NCI-H146 treated with DMSO at 0.1 percent for 48 hours (cell line): ENCODE data around the gene GTF2H4.

Experiments used
- DNase-seq: peaks from one replicate; lab custom pipeline; 2025; ENCODE audit not compliant: unreplicated experiment; lab: John Stamatoyannopoulos, UW

GTF2H4 gene

DNA sequence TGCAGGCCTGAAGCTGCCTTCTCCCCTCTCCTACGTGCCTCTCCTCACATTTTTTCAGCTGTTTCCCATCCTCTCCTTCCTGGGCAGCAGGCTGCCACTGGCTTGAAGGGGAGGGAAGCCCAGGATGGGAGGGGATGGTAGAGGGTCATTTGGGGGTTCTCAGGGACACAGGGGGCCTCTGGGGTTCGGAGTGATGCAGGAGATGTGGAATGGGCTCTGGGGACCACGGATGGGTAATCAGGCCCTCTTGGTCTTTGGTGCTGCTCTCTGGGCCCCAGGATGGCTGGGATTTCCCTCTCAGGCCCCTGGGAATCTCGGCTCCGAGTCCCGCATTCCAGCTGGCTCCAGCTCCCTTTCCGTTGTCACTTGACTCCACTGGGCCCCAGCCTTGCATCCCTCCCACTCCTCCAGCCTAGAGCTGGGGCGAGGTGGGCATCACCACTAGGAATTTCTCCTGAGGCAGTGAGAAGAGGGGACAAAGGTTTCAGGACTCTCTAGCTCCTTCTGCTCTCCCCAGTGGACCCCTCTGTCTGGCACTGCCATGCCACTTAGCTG is 25.7 kb upstream of the GTF2H4 start:
- DNase-seq, result no peak

DNA sequence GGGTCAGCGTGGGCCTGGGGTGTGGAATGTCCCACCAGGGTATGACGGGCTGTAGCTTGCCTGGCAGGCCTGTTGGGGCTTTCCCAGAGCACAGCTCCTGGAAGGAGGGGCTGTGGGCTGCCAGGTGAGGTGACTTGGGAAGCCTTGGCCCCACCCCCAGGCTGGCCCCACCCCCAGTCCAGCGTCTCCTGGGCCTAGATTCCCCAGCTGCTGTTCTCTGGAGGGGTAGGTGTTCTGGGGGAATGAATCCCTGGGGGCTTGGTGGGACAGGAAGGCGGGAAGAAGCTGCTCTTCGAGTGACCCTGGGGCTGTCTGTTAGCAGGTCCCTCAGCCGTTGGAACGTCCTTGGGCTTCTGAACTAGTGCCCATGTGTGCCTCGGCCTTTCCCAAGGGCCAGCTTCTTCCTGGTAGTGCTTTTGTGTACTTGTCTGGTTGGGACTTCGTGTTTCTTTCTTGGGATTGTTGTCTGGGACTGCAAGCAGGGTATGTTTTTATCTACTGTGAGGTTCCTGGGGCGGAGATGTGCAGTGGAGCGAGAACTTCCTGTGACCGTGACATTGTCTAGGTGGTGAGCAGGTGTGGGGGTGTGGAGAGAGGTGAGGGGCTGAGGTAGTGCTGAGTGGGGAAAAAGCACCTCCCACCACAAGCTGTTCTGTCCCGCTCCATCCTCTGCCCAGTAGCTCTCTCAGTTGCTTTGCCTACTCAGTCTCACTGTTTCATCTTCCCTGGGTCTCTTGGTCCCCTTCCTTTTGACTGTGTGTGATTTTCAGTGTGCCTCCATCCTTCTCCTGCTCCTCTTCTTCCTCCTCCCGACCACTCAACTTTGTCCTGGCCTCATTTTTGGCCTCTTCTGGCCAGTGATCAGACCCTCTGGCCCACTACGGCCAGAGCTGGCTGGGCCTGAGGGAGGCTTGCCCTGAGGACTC is 25.0 kb upstream of the GTF2H4 start:
- DNase-seq, result peak; percentile 27

DNA sequence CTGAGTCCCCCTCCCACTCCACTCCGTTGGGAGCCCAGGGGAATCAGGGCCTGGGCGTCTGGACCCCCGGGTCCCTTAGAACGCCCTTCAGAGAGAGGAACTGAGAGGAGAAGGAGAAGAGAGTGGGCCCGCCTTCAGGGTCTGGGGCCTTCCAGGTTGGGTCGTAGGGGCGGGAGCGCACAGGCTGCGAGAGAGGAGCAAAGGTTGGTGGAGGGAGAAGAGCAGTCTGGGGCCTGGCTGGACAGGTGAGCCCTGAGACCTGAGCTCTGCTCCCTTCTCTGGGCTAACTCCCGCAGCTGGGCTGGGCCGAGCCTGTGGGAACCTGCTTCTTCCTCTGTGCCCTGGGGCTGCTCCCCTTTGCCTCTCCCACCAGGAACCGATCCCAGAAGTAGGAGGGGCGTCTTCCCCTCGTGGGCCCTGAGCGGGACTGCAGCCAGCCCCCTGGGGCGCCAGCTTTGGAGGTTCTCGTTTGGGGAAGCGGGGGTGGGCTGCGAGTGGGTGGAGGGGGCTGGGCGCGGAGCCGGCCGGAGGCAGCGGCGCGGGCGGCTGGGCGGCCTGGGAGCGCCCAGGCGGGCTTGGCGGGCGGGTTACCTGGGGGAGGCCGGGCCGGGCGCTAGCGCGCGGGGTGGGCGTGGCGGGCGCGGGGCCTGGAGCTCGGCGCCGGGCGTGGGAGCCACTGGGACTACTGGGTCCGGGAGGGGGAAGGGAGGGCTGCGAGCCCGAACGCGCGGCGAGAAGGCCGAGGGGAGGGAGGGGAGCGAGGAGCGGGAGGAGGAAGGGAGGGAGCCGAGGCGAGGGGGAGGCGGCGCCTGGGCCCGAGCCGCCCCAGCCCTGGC is 24.1 kb upstream of the GTF2H4 start, which contains the start of gene DDR1:
DDR1 (plus strand) TSS at position 835 of the 836 bp plus-strand sequence. CDS start 4,211 bp downstream, outside the sequence.
- peak; percentile 37 for DNase-seq

DNA sequence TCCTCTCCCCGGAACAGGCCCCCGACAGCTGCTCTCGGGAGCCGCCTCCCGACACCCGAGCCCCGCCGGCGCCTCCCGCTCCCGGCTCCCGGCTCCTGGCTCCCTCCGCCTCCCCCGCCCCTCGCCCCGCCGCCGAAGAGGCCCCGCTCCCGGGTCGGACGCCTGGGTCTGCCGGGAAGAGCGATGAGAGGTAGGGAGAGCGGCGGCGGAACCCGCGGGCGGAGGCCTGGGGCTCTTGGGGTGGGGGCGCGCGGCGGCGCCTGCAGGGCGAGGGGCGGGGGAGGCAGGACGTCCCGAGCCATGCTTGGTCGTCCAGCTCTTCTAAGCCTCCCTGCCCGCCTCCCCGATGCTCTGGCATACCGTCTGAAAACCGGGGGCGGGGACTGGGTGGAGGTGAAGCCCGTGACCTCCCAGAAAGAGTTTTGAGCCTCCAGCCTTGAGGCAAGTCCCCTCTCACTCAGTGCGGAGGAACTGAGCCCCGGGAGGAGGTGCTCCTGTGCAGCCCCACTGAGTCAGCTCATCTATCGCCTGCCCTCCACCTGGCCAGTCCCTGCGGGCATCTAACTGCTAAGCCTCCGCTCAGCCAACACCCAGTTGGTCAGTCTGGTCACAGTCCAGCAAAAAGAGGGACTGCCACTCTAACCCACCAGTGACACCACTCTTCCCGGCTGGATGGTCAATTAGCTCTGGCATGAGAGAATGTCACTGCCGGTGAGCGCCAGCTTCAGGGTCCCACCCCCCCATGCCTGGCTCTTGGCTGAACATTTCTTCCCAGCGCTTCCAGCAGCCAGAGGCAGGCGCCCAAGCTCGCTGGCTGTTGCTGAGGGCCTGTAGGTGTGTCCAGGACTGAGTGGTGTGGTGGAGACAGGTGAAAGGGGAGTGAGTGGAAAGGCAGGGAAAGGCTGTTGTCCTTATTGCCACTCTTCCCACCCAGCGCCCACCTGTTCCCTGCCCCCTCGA is 23.2 kb upstream of the GTF2H4 start:
- peak; percentile 18 for DNase-seq

DNA sequence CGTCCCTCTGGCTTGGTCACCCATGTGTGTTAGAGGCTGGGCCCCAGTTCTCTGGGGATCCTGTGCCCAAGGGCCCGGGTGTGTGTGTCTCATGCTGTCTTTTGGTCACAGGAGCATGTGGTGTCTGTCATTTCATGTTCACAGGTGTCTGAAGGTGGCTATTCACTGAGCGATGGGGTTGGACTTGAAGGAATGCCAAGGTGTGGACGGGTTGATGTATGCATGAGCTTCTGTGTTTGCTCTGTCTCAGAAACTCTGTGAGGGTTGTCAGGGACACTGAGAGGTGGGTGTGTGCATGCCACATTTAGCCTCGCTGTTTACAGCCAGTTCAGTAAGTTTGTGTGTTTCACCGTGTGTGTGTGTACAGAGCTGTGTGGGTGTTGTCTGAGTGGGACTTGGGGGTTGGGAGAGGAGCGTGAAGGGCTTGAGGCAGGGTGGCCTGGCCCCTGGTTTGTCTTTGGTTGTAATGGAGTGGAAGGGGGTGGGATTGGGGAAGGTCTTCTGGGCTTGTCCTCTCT is 22.5 kb upstream of the GTF2H4 start:
- DNase-seq, result no peak

DNA sequence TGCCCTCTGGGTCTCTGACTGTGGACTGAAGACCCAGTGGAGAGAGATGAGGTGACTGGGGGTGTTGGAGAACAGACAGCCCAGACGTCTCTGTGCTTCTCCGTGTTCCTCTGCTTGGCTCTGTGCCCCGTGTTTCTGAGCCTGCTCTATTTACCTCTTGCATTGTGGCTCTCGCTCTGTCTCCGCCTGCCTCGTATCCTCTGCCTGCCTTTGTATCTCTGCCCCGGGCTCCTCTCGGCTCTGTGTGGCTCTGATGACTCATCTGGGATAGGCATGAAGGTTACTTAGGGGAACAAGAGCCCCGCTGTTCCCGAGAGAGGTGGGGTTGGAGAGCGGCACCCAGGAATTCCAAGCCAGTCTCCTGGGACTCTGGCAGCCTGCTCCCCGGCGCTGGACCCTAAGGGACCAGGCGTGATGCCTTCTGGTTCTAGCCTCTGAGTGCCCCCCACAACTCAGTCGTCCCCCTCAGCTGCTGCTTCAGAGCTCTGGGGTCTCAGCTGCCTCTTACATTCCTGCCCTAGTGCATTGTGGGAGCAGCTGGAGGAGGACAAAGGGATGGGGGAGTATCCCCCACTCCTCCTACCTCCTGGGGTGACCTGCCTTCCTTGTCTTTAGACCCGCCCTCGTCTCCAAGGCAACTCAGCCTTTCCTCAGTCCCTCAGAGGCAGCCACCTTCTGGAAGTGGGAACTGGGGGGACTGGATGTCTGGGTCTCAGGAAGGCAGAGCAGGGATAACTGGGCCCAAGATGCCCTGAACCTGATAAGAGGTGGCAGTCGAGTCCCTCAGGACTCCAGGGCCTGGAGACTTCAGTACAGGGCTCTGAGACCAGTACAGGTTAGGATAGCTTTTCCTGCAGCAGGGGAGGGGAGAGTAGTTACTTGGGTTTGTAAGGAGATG is 21.8 kb upstream of the GTF2H4 start:
- peak; percentile 41 for DNase-seq

DNA sequence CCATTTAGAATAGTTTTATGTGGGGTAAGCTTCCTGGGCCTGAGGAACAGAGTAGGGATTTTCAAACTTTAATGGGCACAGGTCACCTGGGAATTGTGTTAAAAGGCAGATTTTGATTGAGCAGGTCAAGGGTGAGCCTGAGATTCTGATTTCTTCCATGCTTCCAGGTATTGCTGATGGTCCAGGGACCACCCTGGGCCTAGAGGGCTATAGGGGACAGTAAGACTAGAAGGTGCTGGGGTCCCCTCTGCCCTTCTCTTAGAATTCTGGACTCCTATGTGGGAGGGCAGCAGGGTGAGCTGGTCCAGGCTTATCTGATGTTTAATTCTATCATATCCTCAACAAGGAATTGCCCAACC is 21.1 kb upstream of the GTF2H4 start:
- no peak for DNase-seq

DNA sequence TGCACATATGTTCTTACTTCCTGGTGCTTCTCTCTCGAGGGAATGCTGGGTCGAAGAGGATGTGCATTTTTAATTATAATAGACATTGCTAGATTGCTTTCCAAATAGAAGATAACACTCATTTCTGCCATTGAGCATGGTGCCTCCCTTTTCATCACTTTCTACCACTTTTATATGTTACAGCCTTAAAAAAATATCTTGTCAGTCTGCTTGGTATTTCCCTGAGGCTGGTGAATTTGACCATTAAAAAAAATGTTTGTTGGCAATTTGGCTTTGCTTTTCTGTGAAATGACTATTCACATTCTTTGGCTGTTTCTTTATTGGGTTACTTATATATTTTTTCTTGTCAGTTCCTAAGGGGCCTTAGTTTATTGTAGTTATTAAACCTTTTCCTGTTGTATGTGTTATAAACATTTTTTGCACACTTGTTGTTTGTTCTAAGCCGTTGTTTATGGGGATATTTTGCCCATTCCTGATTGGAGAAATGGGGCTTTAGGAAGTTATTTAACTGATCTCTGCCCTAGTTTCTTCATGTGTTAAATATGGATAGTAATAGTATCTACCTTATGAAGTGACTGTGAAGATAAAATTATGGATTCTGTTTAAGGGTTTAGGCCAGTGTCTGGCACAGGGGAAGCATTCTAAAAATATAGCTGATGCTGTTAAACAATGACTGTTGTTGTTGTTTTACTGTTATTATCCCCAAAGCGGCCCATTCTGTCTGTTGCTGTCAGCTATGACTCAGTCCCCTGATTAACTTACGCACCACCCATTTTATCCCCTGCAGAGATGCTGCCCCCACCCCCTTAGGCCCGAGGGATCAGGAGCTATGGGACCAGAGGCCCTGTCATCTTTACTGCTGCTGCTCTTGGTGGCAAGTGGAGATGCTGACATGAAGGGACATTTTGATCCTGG is 19.8 kb upstream of the GTF2H4 start:
- DNase-seq, result no peak

DNA sequence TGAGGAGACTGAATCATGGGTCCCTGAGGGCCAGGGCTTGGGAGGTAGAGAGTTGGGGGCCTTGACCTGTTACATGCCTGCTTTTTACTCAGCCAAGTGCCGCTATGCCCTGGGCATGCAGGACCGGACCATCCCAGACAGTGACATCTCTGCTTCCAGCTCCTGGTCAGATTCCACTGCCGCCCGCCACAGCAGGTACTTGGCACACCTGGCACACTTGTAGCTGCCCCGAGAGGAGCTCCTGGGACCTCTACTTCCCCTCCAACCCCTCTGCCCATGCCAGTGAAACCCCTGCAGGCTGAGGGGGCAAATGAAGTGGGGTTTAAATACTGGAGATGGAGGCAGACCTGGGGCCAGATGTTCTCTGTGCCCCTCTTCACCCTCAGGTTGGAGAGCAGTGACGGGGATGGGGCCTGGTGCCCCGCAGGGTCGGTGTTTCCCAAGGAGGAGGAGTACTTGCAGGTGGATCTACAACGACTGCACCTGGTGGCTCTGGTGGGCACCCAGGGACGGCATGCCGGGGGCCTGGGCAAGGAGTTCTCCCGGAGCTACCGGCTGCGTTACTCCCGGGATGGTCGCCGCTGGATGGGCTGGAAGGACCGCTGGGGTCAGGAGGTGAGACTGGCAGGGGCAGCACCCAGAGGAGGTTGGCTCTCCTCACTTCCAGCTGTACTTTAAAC is 19.1 kb upstream of the GTF2H4 start:
- DNase-seq, result no peak

DNA sequence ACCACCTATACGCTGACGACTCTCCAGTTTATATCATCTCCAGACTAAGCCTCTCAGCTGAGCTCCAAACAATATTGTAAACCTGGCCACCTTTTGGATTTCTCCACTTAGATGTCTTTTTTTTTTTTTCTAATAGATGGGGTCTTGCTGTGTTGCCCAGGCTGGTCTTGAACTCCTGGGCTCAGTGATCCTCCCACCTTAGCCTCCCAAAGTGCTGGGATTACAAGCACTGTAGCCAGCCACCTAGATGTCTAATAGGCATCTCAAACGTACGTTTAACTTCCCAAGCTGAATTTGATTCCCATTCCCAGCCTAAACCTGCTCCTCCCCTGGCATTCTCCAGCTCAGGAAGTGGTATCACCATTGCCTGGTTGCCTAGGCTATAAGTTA is 18.5 kb upstream of the GTF2H4 start:
- no peak for DNase-seq

DNA sequence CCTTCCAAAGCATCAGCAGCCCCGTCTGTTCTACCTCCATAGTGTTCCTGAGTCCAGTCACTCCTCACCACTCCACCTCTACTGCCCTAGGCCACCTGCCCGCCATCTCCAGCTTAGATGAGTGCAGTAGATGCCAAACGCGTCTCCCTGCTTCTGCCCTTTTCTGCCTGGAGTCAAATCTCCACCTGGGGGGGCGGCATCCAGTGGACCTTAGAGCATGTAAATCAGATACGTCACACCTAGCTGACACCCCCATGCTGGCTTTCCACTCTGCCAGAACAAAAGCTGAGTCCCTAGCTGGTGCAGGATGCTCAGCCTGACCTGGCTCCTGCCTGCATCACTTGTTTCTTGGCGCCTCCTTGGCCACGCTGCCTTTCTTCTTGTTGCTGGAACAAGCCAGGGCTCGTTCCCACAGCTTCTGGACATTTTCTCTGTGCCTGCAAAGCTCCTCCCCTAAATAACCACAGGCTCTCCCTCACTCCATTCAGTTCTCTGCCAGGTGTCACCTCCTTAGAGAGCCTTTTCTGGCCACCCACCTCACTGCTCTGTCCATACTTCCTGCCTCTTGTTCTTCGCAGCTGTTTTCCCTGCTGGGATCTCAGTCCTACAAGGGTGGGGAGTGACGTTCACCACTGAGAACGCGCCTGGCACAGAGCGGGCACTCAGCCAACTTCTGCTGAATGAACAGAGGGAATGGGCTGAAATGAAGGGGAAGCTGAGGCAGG is 17.9 kb upstream of the GTF2H4 start:
- DNase-seq, result no peak

DNA sequence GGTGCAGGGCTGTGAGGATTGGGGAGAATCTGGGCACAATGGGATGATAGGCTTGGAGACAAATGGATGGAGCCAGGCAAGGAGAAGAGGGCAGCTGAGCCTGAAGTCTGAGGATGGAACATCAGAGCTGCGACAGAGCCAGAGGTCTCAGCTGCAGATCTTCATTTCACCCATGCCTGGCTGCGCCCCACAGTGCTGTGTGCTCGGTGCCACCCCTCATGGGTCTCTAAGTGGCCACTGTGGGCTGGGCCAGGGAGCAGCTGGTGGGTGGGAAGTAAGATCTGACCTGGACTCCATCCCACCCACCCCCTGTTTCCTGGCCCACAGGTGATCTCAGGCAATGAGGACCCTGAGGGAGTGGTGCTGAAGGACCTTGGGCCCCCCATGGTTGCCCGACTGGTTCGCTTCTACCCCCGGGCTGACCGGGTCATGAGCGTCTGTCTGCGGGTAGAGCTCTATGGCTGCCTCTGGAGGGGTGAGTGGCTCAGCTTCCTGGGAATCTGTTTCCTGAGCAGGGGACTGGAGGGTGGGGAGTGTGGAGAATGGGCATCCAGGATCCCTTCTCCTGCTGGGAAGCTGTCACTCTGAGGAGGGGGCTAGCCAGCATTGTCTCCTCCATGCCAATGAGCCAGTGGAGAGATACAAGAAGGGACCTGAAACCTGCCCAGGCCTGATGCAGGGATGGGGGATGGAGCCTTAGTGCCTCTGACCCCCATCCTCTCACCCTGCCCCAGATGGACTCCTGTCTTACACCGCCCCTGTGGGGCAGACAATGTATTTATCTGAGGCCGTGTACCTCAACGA is 17.2 kb upstream of the GTF2H4 start:
- DNase-seq, result no peak

DNA sequence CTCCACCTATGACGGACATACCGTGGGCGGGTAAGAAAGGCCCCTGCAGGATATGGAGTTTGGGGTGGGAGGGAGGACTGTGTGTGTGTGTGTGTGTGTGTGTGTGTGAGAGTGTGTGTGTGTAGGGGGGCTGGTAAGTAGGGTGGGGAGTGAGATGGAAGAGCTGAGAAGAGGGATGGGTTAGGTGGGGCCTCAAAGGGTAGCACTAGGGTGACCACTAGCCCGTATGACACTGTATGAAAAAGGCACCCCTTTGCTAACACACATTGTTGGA is 16.6 kb upstream of the GTF2H4 start:
- no peak for DNase-seq

DNA sequence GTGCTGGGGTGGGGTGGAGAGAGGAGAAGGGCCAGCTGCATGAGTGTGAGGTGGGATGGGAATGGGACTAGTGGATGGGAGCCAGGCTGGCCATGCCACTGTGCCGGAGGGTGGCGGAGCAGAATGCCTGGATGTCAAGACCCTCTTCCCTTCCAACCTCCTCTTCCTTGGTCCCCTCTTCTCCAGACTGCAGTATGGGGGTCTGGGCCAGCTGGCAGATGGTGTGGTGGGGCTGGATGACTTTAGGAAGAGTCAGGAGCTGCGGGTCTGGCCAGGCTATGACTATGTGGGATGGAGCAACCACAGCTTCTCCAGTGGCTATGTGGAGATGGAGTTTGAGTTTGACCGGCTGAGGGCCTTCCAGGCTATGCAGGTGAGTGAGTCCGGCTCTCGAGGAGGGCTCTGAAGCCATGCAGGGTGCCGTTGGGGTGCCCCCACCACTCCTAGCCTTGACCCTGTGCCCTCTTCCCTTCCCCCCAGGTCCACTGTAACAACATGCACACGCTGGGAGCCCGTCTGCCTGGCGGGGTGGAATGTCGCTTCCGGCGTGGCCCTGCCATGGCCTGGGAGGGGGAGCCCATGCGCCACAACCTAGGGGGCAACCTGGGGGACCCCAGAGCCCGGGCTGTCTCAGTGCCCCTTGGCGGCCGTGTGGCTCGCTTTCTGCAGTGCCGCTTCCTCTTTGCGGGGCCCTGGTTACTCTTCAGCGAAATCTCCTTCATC is 16.0 kb upstream of the GTF2H4 start:
- no peak for DNase-seq

DNA sequence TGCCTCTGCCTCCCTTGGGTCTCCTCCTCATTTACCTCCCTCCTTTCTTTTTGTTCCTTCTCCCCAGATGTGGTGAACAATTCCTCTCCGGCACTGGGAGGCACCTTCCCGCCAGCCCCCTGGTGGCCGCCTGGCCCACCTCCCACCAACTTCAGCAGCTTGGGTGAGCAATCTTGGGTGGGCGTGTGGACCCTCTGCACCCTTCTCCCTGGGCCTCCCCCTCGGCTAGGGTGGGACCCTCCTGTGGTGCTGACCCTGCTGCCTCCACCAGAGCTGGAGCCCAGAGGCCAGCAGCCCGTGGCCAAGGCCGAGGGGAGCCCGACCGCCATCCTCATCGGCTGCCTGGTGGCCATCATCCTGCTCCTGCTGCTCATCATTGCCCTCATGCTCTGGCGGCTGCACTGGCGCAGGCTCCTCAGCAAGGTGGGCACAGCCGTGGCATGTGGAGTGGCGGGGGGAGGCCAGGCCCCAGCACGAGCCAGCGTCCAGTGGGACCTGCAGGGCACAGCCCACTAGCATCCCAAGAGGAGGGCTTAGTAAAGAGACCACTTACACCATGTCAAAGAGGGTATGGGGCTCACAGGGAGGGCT is 14.9 kb upstream of the GTF2H4 start:
- no peak for DNase-seq
